Hypothalamus (tissue), 51 donors: ENCODE measurements around the gene LRFN3.
"Not testable (repeated sequence)": the region's sequence is repeated elsewhere in the genome, so short reads cannot be mapped to it uniquely, and the experiment has no call there.

ENCODE experiments used
- DNase-seq, 51 donors: peaks; one replicate each; lab custom pipeline; 2025; lab: John Stamatoyannopoulos, UW

The LRFN3 gene

DNA sequence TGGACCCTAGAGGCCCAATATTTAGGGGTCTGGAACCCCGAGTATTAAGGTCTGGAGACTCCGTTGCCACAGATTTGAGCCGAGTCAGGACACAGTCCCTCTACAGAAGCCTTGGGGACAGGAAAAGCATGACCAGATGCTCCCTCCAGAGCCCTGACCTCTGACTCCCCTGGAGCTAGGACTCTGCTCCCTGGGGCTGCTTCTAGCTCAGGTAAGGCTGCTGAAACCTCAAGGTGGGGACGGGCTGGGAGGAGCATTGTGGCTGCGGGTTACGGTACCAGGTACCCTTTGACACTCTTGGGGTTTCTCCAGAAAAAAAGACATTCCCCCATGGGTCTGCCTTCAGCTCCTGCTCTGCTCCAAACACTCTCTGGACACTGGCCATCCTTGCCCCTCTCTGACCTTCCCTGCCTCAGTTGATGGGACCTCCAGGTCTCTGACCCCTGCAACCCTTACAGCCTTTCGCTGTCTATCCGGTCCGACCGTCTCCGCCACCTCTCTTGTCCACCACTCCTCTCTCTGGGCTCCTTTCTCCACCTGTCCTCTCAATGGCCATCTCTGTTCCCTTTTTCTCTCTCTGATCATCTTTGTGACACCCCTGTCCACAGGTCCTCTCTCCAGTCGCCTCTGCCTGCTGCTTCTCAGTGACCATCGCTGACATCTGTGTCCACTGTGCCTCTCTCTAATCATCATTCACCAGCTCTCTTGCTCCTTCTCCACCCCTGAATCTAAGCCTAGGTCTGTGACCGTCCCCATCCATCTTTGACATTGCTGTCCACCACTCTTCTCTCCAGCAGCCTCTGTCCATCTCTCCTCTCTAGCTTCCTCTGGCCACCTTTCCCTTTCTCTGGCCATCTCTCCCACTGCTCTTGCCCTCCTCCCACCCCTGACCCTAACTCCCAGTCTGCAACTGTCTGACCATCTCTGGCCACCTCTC is 1.4 kb downstream of the LRFN3 start:
- no peak for DNase-seq

DNA sequence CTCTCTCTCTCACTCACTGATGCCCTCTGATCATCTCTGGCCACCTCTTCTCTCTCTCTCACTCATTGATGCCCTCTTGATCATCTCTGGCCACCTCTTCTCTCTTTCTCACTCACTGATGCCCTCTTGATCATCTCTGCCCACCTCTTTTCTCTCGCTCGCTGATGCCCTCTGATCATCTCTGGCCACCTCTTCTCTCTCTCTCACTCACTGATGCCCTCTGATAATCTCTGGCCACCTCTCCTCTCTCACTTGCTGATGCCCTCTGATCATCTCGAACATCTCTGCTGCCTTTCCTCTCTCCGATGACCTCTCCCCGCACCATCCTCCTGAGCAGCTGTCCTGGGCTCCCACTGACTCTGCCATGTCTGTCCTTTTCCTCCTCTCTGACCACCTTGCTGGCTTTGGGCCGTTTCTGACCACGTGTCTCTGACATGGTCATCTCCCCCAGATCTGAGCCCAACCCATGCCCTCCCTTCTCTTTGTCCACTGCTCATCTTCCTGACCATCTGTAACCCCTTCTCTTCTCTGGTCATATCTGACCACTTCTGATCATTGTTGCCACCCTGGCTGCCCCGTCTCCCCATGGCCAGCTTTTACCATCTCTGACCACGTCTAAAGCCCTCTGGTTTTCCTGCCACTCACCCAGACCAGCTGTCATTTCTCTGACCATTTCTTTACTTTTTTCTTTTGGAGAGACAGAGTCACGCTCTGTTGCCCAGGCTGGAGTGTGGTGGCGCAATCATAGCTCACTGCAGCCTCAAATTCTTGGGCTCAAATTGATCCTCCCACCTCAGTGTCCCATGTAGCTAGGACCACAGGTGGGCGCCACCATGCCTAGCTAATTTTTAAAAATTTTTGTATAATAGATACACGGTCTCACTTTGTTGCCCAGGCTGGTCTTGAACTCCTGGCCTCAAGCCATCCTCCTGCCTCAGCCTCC is 2.4 kb downstream of the LRFN3 start:
- DNase-seq: no peak

DNA sequence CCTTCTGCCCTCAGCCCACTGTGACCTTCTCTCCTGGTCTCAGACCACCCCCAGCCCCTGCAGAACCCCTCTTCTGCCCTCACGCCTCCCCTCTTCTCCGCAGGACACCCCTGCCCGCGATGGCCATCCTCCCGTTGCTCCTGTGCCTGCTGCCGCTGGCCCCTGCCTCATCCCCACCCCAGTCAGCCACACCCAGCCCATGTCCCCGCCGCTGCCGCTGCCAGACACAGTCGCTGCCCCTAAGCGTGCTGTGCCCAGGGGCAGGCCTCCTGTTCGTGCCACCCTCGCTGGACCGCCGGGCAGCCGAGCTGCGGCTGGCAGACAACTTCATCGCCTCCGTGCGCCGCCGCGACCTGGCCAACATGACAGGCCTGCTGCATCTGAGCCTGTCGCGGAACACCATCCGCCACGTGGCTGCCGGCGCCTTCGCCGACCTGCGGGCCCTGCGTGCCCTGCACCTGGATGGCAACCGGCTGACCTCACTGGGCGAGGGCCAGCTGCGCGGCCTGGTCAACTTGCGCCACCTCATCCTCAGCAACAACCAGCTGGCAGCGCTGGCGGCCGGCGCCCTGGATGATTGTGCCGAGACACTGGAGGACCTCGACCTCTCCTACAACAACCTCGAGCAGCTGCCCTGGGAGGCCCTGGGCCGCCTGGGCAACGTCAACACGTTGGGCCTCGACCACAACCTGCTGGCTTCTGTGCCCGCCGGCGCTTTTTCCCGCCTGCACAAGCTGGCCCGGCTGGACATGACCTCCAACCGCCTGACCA is 3.3 kb downstream of the LRFN3 start:
- DNase-seq: no peak

DNA sequence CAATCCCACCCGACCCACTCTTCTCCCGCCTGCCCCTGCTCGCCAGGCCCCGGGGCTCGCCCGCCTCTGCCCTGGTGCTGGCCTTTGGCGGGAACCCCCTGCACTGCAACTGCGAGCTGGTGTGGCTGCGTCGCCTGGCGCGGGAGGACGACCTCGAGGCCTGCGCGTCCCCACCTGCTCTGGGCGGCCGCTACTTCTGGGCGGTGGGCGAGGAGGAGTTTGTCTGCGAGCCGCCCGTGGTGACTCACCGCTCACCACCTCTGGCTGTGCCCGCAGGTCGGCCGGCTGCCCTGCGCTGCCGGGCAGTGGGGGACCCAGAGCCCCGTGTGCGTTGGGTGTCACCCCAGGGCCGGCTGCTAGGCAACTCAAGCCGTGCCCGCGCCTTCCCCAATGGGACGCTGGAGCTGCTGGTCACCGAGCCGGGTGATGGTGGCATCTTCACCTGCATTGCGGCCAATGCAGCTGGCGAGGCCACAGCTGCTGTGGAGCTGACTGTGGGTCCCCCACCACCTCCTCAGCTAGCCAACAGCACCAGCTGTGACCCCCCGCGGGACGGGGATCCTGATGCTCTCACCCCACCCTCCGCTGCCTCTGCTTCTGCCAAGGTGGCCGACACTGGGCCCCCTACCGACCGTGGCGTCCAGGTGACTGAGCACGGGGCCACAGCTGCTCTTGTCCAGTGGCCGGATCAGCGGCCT is 4.1 kb downstream of the LRFN3 start:
- DNase-seq: no peak

DNA sequence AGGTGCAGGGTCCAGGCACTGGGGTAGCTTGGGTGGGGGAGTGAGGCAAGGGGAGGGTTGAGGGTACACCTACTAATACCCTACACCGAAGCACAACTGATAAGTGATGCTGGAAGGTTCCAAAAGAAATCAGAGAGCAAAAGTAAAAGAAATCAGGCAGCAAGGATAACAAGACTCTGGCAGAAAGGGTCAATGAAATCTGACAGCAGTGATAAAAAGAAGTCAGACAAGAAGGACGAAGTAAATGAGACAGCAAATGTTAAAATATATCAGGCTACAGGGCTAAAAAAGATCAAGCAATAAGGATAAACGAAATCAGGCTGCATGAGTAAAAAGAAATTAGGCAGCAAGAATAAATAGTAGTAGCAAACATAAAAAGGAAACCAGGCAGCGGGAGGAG is 4.7 kb downstream of the LRFN3 start:
- no peak for DNase-seq

DNA sequence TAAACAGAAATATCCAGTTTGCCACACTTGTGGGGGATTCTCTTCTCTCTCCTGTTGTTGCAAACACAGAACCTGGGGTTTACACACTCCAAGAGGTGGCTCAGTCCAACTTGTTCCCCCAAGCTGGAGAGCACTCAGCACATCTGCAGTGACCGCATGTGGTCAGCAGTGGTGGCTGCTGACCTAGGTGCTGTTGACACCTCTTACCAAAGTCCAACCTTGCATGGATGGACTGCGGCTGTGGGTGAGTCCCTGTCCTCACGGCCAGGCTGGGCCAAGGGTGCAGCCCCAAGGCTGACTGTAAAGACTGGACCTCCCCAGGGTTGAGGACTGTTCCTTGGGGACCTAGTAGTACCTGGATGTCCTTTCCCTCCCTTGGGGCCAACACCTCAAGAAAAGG is 6.1 kb downstream of the LRFN3 start:
- DNase-seq: no peak

DNA sequence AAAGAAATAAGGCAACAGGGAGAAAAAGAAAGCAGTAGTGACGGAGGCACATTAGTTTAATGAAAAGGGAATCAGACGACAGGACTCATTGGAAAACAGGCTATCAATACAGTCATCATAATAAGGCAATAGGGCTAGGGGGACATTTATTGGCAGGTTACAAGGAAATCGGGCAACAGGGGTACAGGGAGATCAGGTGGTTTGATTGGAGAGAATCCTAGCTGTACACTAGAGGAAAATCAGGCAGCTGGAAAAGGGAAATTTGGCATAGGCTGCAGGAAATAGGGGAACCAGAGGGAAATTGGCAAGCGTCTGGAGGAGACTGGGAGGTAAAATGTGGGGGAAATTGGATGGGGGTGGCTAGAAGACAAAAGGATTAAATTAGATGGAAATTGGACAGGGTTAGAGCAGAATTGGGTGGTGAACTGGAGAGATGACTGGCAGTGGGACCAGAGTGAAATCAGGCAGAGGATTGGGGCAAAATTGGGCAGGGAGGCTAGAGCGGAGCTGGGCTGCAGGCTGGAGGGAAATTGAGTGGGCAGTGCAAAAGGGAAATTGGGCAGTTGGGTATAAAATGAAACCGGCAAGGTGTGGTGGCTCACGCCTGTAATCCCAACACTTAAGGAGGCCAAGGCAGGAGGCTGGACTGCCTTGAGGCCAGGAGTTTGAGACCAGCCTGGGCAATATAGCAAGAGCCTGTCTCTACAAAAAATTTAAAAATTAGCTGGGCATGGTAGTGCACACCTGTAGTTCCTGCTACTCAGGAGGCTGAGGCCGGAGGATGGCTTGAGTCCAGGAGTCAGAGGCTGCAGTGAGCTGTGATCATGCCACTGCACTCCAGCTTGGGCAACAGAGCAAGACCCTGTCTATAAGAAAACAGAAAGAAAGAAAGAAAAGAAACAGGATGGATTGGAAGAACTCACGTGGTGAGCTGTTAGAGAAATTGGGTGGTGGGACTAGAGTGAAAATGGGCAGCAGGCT is 7.4 kb downstream of the LRFN3 start:
- DNase-seq: no peak

DNA sequence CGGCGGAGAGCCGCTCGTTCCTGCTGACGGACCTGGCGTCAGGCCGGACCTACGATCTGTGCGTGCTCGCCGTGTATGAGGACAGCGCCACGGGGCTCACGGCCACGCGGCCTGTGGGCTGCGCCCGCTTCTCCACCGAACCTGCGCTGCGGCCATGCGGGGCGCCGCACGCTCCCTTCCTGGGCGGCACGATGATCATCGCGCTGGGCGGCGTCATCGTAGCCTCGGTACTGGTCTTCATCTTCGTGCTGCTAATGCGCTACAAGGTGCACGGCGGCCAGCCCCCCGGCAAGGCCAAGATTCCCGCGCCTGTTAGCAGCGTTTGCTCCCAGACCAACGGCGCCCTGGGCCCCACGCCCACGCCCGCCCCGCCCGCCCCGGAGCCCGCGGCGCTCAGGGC is 8.4 kb downstream of the LRFN3 start:
- no peak for DNase-seq

DNA sequence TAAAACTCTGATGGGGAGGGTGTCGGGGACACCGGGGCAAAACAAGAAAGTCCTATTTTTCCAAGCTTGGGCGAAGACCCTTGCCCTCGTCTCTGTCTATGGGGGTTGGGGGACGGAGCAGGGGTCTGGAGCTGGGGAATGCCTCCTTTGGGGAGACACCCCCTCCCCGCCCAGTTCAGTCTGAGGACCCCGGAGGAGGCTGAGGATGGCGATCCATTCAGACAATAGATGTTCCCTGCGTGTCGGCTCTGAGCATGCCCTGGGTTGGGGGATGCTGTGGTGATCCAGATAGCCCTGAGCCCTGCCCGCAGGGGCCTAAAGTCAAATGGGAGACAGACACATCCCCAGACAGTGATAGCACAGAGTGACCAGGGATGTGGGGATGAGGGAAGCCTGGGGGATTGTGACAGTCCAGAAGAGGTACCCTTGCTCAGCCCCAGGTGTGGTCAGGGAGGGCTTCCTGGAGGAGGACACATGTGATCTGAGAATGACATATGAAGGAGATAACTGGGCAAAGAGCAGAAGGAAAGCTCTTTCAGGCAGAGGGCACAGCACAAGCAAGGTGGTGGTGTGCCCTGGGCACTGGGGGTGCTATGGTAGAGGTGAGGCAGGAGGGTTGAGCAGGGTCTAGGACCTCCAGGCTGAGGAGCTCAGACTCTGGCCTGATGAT is 9.1 kb downstream of the LRFN3 start:
- DNase-seq: no peak

DNA sequence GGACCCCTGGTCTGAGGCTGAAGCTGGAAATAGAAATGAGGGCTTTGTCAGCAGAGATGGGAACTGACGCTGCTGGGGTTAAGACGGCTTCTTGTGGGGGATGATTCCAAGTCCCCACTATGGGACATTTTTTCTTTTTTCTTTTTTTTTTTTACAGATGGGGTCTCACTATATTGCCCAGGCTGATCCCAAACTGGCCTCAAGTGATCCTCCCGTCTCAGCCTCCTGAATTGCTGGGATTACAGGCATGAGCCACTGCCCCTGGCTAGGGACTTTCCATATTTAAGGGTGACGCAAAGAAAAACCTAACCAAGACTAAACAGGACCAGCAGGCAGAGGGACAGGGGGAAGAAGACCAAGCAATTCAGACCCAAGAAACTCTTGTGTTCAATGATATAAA is 10.0 kb downstream of the LRFN3 start:
- no peak for DNase-seq

DNA sequence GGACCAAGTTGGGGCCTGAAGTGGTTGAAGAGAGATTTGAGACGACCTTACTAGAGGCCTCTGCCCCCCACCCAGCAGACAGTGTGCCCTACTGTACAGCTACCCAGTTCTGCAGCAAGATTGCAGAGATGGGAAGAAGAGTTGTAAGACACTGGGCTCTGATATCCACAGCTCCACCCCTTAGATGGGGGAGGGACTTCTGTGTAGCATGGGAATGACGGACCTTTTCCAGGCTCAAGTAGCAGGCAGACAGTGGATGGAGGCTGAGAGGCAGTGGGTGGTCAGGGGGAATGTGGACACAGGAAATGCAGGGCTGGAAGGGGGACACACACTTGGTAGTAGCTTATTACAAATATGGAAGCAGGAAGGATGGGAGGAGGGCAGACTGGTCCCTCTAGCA is 13.0 kb downstream of the LRFN3 start:
- no peak for DNase-seq

DNA sequence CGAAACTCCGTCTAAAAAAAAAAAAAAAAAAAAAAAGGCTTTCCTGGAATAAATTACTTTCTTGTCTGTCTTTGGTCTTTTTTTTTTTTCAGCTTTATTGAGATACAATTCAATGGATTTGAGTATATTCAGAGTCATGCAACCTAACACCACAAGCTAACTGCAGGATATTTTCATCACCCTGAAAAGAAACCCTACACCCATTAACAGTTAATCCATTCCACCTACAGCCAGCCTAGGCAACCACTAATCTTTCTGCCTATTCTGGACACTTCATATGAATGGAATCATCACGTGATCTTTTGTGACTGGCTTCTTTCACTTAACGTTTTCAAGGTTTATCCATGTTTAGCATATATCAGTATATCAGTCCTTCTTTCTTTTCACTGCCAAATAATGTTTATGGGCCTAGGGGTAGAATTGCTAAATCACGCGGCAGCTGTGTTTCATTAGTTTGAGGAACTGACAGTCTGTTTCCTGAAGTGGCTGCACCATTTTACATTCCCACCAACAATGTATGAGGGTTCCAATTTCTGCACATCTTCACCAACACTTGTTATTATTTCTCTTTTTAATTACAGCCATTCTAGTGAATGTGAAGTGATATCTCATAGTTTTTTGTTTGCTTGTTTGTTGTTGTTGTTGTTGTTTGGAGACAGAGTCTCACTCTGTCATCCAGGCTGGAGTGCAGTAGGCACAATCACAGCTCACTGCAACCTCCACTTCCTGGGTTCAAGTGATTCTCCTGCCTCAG is 19.9 kb downstream of the LRFN3 start:
- no peak for DNase-seq

DNA sequence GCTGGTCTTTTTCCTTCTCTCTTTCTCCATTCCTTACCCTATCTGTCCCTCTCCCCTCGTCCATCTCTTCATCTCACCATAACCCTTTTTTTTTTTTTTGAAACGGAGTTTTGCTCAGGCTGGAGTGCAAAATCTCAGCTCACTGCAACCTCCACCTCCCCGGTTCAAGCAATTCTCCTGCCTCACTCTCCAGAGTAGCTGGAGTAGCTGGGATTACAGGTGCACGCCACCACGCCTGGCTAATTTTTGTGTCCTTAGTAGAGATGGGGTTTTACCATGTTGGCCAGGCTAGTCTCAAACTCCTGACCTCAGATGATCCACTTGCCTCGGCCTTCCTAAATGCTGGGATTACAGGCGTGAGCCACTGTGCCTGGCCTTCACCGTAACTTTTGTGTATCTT is 21.2 kb downstream of the LRFN3 start:
- not testable (repeated sequence) for DNase-seq

DNA sequence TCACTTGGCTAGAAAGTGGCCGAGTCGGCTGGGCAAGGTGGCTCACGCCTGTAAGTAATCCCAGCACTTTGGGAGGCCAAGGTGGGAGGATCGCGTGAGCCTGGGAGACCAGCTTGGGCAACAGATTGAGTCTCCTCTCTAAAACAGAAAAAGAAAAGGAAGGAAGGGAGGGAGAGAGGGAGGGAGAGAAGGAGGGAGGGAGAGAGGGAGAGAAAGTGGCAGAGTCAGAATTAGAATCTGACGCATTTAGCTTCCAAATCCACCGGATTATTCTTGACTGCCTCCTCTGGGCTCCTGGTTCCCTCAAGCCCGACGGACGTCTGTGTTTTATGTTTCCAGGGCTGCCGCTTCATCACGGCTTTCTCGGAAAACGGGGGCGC is 22.5 kb downstream of the LRFN3 start:
- no peak for DNase-seq

DNA sequence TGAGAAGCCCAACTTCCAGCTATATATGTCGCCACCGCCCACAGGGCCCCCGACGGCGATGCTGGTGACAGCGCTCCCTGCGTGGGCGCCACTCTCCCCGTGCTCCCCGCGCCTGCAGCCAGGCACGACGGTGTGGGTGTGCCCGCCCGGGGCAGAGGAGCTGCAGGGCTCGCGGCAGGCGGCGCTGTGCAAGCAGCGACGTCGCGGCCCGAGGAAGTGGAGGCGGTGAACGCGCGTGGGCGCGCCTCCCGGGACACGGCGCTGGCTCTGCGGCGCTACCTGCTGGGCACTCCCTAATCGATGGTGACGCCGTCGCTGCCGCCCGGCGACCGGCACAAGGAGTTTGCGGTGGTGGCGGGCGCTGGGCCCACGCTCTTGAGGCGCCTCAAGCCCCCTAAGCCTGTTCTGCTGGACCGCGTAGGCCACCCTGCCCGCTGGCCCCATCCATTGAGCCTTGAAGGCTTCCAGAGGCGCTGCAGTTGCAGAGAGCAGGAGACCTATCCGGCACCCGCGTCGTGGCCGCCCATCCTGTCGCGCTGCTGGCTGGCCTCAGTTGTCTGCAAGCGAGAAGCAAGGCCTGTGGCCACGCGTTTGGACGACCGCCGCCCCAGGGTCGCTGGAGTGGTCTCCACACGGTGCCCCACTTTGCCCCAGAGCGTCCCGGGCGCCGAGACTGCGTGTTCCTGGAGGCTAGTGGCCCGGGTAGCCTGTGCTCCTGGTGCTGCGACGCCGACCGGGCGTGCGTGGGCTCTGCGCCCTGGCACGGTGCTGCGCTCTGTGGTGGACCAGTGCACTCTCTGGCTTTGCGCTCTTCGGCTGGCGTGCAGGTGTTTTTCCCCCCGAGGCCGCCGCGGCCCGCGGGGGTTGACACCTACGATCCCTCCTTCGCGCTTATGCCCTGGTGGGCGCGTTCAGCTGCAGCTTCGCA is 23.1 kb downstream of the LRFN3 start:
- DNase-seq: peak in 10 of 51 donors; percentile 5 to 45 (median 38)

DNA sequence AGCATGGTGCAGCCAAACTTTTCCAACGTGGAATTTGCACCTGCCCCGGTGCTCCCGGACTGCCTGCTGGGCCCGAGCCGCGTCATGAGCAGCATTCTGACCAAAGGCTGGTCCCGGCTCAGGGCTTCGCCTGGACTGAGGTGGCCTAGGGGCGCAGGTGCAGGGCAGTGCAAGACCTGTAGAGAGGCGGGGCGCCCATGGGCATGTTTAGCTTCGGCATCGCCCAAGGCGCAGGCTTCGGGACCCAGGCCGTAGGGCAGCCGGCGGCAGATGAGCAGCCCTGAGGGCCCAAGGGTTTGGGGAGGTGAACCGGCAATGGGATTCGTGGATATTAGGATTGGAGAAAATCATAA is 23.8 kb downstream of the LRFN3 start:
- DNase-seq: no peak
